Glomerular endothelial cell (primary cell): Measurements from ENCODE around the gene NDRG3. TPM values are rescaled to one million over a fixed set of nuclear protein-coding genes. Genes with fewer than 3 reads are reported as not detected.

Source experiments
- DNase-seq: peaks from one replicate; pipeline ENCODE4 v3.0.0-alpha.2; 2011; ENCODE audit warnings: low read depth, low spot score; ENCODE audit errors: extremely low read depth
- total RNA-seq: library from RNA; depleted of rRNA; stranded (reverse); fragments of >200 nt; gene quantifications from 2 replicates; pipeline ENCODE4 v1.2.3, GENCODE V29; 2015

NDRG3 gene
- 21.0 and 25.6 TPM in 2 replicates for total RNA-seq

DNA sequence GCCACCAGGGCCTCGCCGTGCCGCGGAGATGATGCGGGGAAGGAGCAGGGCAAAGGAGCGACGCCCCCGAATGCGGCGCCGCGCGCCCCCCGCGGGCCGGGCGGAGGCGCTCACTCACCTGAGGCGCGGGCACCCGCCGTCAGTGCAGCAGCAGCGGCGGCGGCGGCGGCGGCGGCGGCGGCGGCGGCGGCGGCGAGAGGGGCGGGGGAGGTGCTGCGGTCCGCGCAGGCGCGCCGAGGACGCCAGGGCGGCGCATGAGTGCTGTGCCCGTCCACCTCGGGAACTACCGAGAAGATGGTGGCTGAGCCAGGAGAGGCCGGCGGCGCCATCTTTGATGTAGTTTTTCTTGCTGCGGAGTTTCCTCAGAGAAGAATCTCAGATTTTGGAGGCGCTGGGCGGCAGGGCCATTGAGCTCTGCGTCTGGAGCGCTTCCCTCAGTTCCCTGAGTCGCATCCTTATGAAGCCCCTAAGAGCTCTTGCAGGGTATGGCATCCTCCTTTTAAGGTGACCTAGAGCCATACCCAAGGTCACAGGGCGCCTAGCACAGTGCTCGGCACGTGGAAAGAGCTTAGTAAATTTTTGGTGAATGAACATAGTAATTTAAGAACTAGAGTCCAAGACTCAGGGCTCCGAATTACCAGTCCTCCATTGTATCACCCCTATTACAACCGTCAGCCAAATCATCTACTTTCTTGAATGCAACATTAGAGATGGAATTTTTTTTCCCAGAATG, at the start of gene NDRG3:
NDRG3 (minus strand) TSS at position 164 of the 733 bp plus-strand sequence. CDS start 24,355 bp downstream, outside the sequence.
- DNase-seq = peak; percentile 60

DNA sequence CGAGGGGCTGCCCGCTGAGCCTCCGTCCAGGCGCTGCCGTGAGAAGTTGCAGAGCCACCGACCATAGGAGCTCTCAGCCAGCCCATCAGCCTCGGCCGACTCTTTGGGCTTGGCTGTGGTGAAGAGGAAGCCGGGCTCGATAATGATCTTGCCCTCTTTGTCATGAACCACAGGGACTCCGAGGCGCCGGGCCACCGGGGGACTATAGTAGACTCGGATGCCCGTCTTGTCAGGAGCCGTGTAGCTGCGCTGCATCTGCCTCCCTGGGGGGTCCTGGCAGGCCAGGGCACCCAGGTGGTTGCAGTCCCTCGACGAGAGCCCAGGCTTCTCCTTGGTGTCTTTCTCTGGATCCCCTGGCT, 48.2 kb upstream of the NDRG3 start:
- no peak for DNase-seq

DNA sequence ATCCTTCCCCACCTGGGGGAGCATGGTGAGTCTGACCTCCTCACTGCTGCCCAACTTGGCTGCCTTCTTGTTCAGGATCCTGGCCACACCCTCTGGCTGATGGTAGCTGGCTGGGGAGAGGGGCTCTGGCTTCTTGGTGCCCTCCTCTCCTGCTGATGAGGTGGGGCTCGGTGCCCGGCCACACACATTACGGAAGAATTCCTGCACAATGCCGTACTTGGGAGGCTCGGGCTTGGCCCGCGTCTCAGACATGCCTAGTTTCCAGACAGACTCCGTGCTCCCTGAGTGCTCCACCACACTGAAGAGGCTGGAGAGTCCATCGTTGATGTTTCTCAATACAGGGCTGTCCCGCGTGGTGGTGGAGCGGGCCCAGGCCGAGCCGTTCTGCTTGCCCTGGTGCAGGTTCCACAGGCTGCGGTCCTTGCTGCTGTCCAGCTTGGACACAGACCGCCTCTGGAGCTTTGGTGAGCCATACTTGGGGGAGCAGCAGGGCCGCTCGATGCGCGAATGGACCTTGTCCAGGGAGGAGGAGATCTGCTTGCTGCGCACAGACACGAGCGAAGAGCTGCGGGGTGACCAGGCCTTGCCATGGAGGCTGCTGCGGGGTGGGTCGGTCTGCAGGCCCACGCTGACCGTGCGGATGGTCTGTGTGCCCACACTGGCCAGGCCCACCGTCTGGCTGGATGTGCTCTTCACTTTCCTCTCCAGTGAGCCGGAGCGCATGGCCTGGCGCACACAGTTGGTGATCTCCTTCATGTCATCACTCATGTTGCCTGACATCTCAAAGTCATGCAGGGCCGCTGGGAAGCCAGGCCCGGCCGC, 47.6 kb upstream of the NDRG3 start:
- no peak for DNase-seq

DNA sequence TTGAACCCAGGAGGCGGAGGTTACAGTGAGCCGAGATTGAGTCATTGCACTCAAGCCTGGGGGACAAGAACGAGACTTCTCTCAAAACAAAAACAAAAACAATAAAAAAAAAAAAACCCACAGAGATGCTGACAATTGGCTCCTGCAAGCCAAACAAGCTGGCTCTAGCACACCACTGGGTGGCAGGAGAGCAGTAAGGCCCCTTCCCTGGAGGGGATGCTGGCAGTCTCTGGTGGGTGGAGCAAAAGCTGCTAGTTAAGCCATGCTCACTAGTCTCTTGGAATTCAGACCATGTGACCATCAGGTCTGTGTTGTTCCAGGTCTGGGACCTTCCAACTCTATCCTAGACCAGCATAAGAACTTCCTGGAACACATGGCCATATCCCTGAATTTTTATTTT, 46.5 kb upstream of the NDRG3 start:
- no peak for DNase-seq

DNA sequence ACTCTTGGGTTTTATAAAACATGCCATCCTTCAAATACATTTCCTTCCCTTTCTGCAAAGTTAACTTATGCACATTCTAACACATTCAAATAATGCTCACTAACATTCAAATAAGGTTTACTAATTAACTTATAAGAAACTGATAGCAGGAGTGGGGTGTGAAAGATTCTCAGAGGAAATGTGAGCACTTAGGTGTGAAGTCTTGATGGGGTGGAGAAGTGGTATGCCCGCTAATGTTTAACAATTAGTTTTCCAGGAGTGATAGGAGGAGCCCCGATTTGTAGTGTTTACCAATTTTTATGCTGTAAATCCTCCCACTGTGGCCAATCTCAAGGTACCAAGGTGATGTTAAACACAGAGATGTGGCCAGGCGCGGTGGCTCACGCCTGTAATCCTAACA, 46.0 kb upstream of the NDRG3 start:
- no peak for DNase-seq

DNA sequence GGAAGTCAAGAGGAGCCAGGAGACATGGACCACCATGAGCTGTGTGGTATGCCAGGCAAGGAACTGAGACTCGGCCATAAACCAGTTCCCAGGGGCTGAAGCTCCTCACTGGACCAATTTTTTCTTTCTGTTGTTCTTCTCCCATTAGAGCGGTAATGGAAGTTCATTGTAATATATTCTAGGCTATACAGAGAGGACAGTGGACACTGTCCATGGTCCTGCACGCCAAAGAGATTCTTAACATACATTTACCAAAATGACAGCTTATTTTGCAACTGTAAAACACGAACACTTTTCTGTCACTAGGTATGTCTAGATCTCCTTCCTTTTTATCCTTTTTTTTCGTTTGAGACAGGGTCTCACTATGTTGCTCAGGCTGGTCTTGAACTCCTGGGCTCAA, 40.8 kb upstream of the NDRG3 start:
- no peak for DNase-seq

DNA sequence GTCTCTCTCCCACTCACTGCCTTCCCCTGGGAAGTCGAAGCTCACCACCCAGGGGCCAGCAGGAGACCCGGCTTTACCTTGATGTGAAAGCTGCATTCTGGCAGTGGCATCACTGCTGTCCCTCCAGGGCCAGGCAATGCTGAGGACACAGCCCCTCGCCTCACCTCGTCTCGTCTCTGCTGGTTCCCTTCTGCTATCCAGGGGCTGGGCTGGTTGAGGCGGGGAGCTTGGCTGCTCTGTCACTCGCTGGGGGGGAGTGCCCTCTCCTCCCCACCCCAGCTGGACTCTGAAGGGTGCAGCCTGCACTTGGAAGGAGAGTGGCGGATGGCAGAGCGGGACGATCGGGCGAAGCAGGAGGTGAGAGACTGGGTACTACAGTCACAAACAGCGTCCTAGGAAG, 40.4 kb upstream of the NDRG3 start:
- no peak for DNase-seq

DNA sequence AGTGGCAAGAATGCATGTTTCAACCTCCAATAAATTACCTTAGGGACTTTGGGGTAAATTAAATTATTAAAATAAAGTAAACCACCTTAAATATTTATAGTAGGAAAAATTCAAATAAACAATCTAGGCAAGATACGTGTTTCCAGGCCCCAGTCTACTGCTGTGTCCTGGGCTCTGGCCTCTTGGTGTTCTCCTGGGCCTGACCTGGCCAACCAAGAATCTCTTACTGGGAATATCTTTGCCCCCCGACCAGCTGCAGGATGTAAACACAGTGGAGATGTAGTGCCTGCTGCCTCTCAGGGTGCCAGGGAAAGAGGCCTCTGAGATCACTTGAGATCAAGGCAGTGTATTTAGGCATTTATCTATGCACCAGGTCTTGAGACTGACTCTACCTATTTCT, 39.4 kb upstream of the NDRG3 start:
- DNase-seq = no peak

DNA sequence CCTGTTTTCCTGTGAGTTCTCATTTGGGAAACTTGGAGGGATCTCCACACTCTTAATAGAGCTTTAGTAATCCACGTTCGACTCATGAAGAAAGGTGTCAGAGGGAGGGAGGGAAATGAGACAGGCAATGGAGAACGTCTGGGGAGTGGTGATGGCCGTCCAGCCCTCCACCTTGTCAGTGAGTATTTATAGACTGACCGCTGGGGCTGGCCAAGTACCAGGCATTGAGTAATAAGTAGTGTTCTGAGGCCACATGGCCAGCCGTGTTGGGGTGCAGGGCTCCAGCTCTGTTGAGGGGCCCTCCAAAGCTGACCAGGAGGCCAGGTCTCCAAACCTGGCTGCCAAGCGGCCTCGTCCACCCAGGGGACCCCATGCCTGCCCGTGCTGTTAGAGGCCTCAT, 39.0 kb upstream of the NDRG3 start:
- DNase-seq = no peak

DNA sequence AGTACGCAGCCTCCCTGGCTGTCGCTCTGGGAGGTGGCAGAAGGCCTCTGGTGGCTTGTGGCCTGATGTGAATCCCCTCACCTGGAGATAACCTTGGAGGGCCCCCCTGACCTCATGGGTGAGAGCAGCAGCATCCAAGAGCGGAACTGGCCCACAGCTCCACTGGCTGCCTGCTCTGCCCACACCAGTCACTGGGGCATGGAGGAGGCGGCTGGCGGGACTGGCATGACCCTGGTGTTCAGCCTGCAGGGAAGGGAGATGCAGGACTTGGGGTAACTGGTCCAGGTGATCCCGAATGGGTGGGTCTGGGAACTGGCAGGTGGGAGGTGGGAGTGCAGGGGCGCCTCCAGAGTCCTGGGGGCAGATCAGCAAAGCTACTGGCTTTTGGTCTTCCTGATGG, 38.2 kb upstream of the NDRG3 start:
- DNase-seq = no peak

DNA sequence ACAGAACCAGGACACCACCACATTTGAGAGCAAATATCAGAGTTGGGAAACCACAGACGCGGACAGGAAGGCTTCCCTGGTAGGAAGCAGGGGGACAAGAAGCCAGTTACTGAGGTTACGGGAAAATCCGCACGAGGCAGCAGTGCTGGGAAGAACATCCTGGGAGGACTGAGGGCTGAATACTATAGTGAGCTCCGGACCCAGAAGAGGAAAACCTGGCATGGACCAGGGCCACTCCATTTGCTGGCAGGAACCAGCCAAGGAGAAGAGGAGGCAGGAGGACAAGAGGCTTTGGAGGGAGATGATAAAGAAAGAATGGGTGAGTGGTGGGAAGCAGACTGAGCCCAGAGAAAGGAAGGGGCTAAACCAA, 33.8 kb upstream of the NDRG3 start:
- no peak for DNase-seq

DNA sequence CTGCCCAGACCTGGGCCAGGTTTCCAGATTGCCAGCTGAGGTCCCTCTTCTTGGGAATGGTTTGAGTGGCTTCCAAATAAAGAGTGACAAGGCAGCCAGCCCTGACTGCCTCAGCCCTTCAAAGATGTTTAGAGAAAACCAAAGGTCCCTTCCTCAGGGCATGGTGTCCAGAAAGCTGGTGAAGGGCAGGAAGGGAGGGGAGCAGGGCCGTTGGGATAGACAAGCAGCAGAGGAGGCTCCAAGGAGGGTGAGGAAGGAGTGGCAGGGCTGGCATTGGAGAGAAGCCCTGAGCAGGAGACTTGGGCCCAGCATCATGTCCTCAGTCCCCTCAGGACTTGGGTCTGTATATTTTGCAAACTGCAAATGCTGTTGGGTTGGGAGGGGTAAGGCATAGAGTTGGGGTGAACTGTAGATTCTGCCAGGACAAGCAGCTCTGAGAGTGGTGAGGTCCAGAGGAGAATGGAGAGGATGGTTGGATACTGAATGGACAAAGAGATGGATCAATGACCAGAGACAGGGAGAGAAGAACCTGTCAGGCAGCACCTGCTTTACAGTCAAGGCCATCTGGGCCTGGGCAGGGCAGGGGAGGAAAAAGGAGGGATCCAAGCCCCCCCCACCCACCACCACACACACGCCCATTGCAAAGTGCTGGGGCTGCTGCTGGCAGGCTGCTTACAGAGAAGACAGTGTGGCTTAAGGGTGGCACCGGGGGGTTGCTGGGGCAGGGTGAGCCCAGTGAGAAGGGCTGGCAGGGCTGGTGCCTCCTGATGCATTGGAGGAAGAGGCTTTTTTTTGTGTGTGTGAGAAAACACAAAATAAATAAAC, 33.2 kb upstream of the NDRG3 start:
- DNase-seq = no peak

DNA sequence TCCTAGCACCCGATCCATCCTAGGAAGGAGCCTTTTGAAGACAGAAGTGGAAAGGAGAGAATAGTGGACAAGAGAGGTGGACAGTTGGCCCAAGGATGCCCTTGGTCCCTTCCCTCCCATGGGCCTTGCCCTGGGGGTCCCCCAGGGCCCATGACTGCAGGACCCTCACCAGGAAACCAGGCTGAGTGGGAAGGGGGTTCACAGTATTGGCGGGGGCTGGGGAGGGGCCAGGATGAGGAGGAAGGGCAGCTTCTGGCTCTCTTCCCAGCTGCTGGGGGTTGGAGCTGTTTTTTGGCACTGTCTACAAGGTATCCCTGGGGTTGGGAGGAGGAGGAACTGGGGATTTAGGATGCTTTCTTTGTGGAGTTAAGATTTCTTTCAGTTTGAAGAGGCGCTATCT, 31.7 kb upstream of the NDRG3 start:
- no peak for DNase-seq

DNA sequence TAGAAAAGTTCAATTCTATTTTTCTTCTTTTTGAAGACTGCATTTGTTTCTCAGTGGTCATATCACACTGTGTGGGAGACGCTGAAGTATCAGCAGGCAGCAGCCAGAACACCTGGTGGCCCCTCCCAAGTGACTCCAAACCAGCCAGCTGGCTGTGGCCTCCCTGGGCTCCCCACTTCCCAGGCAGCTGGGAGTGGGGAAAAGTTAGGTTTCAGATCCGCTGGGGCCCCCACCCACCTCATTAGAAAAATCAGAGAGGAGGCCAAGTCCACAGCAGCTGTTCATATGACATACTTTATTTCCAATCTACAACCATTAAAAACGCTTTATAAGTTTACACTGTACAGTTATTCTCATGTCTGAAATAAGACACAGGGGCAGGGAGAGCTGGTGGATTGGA, 31.3 kb upstream of the NDRG3 start:
- no peak for DNase-seq

DNA sequence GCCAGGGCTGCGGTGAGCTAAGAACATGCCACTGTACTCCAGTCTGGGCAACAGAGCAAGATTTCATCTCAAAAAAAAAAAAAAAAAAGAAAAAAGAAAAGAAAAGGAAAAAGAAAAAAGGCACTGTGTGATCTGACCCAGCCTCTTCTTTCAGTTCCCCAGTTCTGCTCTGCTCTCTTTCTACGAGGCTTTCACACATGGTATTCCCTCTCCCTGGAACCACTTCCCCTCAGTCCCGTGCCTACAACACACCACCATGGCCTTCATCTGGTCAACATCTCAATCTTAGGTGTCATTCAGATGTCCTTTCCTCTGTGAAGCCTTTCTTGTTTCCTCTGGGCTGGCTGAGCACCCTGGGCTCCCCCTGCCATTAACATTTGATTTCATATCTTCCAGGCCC, 29.9 kb upstream of the NDRG3 start:
- no peak for DNase-seq

DNA sequence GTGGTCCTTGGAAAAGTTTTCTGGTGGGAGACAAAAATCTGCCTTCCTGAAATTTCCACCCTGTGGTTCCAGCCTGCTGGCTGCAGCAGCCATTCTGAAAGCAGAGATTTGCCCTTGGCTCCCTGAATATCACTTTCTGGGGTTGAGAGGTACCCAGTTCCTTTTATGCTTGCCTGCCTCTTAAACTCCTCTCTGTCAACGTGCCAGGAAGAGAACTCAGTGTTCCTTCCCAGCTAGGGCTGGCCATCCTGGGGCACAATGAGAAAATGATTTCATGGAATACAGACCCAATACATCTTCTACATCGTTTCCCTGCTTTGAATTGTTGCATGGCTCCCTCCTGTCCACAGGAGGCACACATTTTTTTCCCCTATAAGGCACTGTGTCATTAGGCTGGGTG, 29.3 kb upstream of the NDRG3 start:
- DNase-seq = no peak

DNA sequence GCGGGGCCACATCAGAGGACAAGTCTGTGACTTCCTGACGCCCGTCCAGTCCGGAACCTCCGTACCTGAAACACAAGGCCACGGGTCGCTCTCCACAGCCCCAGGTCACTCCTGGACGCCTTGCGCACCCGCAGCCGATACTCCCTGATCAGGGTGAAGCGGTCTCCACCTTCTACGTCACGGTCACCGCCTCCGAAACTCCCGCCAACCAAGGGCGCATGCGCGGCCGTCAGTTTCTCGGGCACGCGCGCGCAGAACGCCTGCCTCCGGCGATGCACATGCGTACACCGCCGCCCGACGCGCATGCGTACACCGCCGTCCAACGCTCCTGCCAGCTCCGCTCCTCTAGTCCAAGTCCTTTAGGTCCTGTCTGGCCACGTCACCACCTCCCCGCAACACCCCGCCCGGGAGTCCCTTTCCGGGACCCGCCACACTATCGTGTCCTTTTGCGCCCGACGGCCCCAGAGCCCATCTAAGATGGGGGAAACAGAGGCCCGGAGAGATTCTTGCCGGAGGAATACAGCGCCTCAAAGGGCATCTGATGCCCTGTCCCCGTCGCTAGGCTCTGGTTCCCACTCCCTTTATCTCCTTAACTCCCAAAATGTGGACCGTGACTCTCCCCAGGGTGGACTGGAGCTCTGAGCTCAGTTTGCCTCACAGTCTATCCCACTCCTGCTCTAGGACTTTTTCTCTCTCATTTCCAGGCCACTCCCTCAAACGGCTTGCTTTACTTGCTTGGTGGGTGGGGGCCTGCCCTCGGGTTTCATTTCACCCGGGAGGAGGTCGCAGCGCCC, 27.9 kb upstream of the NDRG3 start, which contains the start of gene DSN1:
DSN1 (minus strand) TSS at position 167 of the 794 bp plus-strand sequence. CDS start 2,305 bp downstream, outside the sequence.
- DNase-seq = no peak

DNA sequence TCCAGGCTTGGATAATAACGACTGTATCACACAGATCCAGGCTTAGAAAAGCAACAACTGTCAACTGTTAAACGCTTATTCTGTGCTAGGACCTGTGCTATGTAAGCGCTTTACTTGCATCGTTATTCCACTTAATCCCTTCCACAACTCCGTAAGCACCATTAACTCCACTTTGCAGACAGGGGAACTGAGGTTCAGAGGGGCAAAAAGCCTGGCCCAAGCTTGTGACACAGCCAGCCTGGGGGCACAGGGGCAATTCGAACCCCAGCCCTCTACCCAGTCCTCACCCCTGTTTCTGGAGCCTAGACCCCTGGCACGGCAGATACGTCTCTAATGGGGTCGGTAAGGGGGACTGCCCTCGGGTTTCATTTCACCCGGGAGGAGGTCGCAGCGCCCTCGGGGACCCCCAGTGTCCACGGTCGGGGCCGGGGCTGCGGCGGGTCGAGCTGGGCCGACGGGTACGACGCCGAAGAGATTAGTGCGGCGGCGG, 27.3 kb upstream of the NDRG3 start:
- no peak for DNase-seq

DNA sequence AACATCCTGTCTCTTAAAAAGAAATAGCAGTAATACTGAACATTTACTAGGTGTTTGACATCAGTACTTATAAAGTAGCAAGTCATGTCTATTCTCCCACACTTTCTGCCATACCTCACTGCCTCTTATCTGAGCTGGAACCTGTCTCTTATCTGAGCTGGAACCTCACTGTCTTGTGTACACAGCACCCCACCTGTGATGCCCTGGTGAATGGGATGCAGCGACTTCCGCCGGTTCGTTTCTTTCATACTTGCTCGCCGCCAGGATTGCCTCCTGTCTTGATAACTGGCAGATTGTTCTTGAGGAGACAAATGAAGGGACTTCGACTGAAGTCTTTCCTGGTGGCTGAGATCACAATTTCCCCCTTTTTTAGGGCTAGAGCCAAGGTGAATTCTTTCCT, 24.8 kb upstream of the NDRG3 start:
- DNase-seq = no peak

DNA sequence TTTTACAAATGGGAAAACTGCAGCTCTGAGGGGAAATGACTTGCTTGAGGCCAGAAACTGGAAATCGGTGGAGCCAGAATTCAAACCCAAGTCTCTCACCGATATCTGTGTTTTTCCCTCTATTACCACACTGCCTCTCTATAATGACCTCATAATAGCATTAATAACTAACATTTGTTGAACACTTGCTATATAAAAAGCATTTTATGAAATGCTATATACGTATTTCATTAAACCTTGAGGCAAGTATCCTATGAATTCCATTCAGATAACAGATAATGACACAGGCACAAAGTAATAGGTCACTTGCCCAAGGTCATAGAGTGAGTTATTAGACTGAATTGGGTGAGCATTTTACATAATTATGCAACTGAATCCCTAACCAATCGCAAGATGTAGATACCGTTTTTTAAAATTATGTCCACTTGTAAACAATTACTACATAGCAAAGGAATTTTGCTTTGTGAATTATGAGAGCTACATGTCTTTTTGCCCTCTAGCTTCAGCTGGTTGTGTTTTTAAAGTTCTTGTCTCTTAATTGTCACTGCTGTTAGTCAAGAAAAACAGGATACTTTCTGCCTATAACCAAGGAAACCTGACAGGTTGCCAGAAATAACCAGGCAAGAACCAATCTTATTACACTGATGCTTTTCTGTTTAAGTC, 23.0 kb upstream of the NDRG3 start:
- DNase-seq = no peak
